WTC11 (cell line): Measurements from ENCODE around the gene MORN1. TPM values are rescaled to one million over a fixed set of nuclear protein-coding genes. Genes with fewer than 3 reads are reported as not detected.

Experiments
- ARID4B ChIP-seq: sonication (generic); formaldehyde crosslinking; IDR thresholded peaks from 2 replicates; pipeline ENCODE4 v1.8.0; 2023; ENCODE audit warnings: missing genetic modification reagents, mild to moderate bottlenecking, borderline replicate concordance
- ATF3 ChIP-seq: sonication (generic); formaldehyde crosslinking; conservative IDR thresholded peaks from 2 replicates; pipeline ENCODE4 v1.8.1; 2022; ENCODE audit warnings: mild to moderate bottlenecking, missing genetic modification reagents
- FOXP4 ChIP-seq: sonication (generic); formaldehyde crosslinking; IDR thresholded peaks from 2 replicates; pipeline ENCODE4 v1.8.0; 2022; ENCODE audit warnings: mild to moderate bottlenecking, missing genetic modification reagents
- HMGXB4 ChIP-seq: sonication (generic); formaldehyde crosslinking; IDR thresholded peaks from 2 replicates; pipeline ENCODE4 v1.8.1; 2023; ENCODE audit warnings: mild to moderate bottlenecking, moderate library complexity, missing genetic modification reagents
- JUN ChIP-seq: sonication (generic); formaldehyde crosslinking; IDR thresholded peaks from 2 replicates; pipeline ENCODE4 v1.8.0; 2023; ENCODE audit warnings: mild to moderate bottlenecking, missing genetic modification reagents
- NFE2L1 ChIP-seq: sonication (generic); formaldehyde crosslinking; IDR thresholded peaks from 2 replicates; pipeline ENCODE4 v1.8.1; 2023; ENCODE audit warnings: missing genetic modification reagents
- PRDM15 ChIP-seq: sonication (generic); formaldehyde crosslinking; IDR thresholded peaks from 2 replicates; pipeline ENCODE4 v1.8.0; 2022; ENCODE audit warnings: missing genetic modification reagents
- PREB ChIP-seq: sonication (generic); formaldehyde crosslinking; IDR thresholded peaks from 2 replicates; pipeline ENCODE4 v1.8.1; 2022; ENCODE audit warnings: mild to moderate bottlenecking, missing genetic modification reagents, moderate library complexity, borderline replicate concordance
- PRRX2 ChIP-seq: fragments of 250-450 bp; sonication (Bioruptor Pico); IDR thresholded peaks from 2 replicates; pipeline ENCODE4 v1.8.0; 2021; ENCODE audit warnings: mild to moderate bottlenecking
- TP53 ChIP-seq: sonication (generic); formaldehyde crosslinking; IDR thresholded peaks from 2 replicates; pipeline ENCODE4 v1.8.1; 2023; ENCODE audit warnings: mild to moderate bottlenecking, missing genetic modification reagents
- total RNA-seq: library from RNA; stranded (reverse); gene quantifications from 3 replicates; pipeline ENCODE4 v1.2.3, GENCODE V29; 2021
- TF ChIP-seq, protein P1 (sequence below): fragments of 250-450 bp; sonication (Bioruptor Pico); IDR thresholded peaks from 2 replicates; pipeline ENCODE4 v2.1.2; 2022; ENCODE audit warnings: mild to moderate bottlenecking, moderate library complexity
- TF ChIP-seq, protein P2 (sequence below): fragments of 250-450 bp; sonication (Bioruptor Pico); conservative IDR thresholded peaks from 2 replicates; pipeline ENCODE4 v1.9.0; 2021; ENCODE audit warnings: mild to moderate bottlenecking

Gene MORN1
- total RNA-seq, 1 experiment from 2014 or later, result 14.5 TPM

- TF ChIP-seq, protein P1, sequence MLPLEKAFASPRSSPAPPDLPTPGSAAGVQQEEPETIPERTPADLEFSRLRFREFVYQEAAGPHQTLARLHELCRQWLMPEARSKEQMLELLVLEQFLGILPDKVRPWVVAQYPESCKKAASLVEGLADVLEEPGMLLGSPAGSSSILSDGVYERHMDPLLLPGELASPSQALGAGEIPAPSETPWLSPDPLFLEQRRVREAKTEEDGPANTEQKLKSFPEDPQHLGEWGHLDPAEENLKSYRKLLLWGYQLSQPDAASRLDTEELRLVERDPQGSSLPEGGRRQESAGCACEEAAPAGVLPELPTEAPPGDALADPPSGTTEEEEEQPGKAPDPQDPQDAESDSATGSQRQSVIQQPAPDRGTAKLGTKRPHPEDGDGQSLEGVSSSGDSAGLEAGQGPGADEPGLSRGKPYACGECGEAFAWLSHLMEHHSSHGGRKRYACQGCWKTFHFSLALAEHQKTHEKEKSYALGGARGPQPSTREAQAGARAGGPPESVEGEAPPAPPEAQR (CRISPR knock-in tag), result no peak
- TF ChIP-seq JUN, result no peak
- TF ChIP-seq ATF3 (CRISPR knock-in tag), result no peak
- TF ChIP-seq, protein P2, sequence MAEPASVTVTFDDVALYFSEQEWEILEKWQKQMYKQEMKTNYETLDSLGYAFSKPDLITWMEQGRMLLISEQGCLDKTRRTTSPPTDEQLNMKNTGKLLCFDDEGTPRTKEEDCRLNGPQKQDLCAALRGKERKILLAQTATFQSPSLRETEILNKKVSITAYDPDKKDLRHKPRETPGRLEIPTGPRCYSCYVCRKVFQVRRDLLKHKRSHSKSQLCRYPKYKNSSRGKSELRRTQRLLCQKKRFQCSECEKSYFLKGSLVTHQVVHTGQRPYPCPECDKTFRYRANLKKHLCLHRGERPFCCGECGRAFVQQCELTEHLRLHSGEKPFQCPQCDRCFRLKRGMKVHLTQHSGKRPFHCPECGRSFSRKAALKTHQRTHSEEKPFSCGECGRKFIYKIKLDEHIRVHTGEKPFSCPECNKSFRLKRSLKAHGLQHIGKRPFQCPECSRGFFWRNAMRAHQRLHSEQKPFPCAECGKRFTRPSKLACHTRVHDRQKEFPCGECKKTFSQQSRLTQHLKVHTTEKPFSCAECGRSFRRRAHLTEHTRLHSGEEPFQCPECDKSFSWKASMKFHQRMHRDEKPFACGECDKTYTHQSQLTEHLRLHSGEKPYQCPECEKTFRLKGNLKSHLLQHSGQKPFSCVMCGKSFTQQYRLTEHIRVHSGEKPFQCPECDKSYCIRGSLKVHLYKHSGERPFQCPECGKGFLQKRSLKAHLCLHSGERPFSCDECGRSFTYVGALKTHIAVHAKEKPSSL (CRISPR knock-in tag), result no peak
- no peak for TF ChIP-seq PRRX2 (CRISPR knock-in tag)
- no peak for TF ChIP-seq FOXP4
- no peak for TF ChIP-seq HMGXB4 (CRISPR knock-in tag)
- no peak for TF ChIP-seq NFE2L1 (CRISPR knock-in tag)
- TF ChIP-seq TP53, result no peak
- TF ChIP-seq ARID4B (CRISPR knock-in tag), result no peak
- no peak for TF ChIP-seq PRDM15 (CRISPR knock-in tag)
- no peak for TF ChIP-seq PREB (CRISPR knock-in tag)
- TF ChIP-seq, all 79 proteins: peak for 0
These were observed 50.5 kb downstream of the MORN1 start (continued) for GRCh38 chr1:2340918-2341254.
